Measurements from ENCODE around the gene RAI1.

RAI1 gene

DNA sequence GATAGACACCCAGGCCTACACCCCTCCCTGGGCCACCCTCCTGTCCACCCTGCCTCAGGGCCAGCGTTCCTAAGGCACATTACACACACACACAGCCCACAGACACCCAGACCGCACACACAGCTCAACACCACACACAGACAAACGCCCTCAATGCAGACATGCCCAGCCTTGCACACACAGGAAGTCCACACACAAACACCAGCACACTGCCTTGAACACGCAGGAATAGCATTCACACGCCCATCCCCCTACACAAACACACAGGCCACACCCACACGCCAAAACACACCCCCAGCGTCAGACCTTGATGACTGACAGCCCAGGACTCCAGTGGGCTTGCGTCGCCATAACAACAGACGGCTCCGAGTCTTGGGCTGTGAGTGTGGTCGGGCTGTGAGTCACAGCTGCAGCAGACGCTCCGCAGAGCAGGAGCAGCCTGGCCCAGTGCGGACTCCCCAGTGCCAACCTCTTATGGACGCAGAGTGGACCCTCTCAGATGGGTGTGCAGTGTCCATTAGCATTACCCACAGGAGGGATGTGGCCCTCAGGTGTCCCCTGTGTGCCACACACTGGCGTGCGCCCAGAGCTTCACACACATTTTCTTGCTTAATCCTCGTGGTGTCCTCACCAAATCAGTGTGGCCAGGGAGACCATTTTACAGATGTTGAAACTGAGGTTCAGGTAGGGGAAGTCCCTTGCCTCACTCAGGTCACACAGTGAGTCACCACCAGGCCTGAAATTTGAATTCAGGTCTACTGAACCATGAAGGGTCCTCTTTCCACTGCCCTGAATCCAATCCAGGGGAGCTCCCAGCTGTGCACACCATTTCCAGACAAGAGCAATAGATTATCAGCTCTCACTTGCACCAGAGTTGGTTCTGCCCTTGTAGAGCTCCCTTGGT lies 17.8 kb upstream of the RAI1 start:
- peak overlapping the region in 1 of 2 donors; percentile 10 for H3K4me3 ChIP-seq (ENCODE audit: low read length in 2 of 2)
- H3K27ac ChIP-seq (ENCODE audit: low read depth in 2 of 2, low read length in 2 of 2) = peak overlapping the region in 1 of 2 donors; percentile 17
- H3K27me3 ChIP-seq (ENCODE audit: control insufficient read depth in 2 of 2, insufficient read depth in 2 of 2, low read length in 2 of 2) = no peaks in the 10 kb centered on the region
- H3K9ac ChIP-seq (ENCODE audit: low read depth in 1 of 2, low read length in 2 of 2) = no peak overlapping the region
- H3K4me1 ChIP-seq (ENCODE audit: control insufficient read depth in 2 of 2, insufficient read depth in 2 of 2, low read length in 2 of 2) = peaks cover 6 to 12% of the 10 kb centered on the region in 2 donors
- H3K9me3 ChIP-seq (ENCODE audit: control insufficient read depth in 2 of 2, low read length in 2 of 2) = peaks cover 0 to 4% of the 10 kb centered on the region in 2 donors
- no peaks in the 10 kb centered on the region for H3K36me3 ChIP-seq (ENCODE audit: control insufficient read depth in 2 of 2, insufficient read depth in 2 of 2, low read length in 2 of 2)

DNA sequence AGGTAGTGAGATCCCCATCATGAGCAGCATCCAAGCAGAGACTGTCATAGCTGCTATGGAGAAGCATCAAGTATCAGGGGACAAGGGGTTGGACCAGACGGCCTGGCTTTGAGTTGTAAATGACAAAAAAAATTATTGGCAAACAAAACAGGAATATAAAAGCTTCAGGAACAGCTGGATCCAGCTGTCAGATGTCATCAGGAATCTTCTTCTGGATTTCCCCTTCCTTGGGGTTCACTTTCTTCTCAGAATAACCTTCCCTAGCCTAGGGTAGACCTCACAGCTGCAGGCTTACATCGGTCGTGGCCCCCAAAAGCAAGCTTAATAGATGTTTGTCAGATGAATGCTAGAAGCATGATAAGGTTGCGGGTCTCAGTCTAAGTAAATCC lies 17.2 kb upstream of the RAI1 start:
- Histone ChIP-seq H3K36me3 (ENCODE audit: control insufficient read depth in 2 of 2, insufficient read depth in 2 of 2, low read length in 2 of 2) (no peaks in the 10 kb centered on the region), H3K9ac (ENCODE audit: low read depth in 1 of 2, low read length in 2 of 2) (no peak overlapping the region), H3K4me3 (ENCODE audit: low read length in 2 of 2) (no peak overlapping the region), H3K27me3 (ENCODE audit: control insufficient read depth in 2 of 2, insufficient read depth in 2 of 2, low read length in 2 of 2) (no peaks in the 10 kb centered on the region), H3K4me1 (ENCODE audit: control insufficient read depth in 2 of 2, insufficient read depth in 2 of 2, low read length in 2 of 2) (peaks cover 6 to 13% of the 10 kb centered on the region in 2 donors), H3K9me3 (ENCODE audit: control insufficient read depth in 2 of 2, low read length in 2 of 2) (peaks cover 0 to 4% of the 10 kb centered on the region in 2 donors), H3K27ac (ENCODE audit: low read depth in 2 of 2, low read length in 2 of 2) (no peak overlapping the region)

DNA sequence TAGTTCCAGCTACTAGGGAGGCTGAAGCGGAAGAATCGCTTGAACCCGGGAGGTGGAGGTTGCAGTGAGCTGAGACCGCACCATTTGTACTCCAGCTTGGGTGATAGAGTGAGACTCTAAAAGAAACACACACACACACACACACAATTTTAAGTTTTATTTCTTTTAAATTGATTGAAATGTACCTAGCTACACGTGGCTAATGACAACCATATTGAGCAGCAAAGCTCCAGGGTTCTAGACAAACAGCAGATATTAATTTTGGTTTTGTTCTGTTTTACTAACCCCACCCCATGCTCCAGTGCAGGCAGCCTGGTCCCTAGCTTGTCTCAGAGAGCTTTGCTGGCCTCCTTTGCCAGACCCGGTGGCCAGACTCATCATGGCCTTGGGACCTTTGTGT lies 16.0 kb upstream of the RAI1 start:
- no peak overlapping the region for H3K9ac ChIP-seq (ENCODE audit: low read depth in 1 of 2, low read length in 2 of 2)

DNA sequence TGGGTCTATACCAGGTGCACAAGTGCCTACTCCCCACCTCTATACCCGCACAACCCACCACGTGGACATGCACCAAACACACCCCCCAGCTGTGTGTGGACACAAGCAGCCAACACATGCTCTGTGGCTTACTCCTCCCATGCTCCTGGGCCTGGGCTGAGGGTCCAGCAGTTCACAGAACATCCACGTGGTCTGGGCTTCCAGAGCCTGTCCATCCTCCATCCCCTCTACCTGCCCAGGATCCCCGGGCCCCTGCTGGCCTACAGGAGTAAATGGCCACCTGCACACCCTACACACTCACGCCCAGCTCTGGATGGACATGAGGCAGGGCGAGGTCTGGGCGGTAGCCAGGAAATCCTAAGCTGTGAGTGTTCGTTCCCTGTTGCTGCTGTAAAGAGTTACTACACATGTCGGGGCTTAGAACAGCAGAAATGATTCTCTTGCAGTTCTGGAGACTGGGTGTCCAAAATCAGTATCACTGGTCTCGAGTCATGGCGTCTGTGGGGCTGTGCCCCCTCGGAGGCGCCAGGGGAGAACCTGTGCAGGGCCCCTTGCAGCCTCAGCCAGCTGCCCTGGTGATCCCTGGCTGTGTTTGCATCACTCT lies 15.0 kb upstream of the RAI1 start:
- no peak overlapping the region for H3K27ac ChIP-seq (ENCODE audit: low read depth in 2 of 2, low read length in 2 of 2)
- no peaks in the 10 kb centered on the region for H3K36me3 ChIP-seq (ENCODE audit: control insufficient read depth in 2 of 2, insufficient read depth in 2 of 2, low read length in 2 of 2)
- no peaks in the 10 kb centered on the region for H3K27me3 ChIP-seq (ENCODE audit: control insufficient read depth in 2 of 2, insufficient read depth in 2 of 2, low read length in 2 of 2)
- H3K9me3 ChIP-seq (ENCODE audit: control insufficient read depth in 2 of 2, low read length in 2 of 2) = no peaks in the 10 kb centered on the region
- H3K9ac ChIP-seq (ENCODE audit: low read depth in 1 of 2, low read length in 2 of 2) = no peak overlapping the region
- H3K4me3 ChIP-seq (ENCODE audit: low read length in 2 of 2) = no peak overlapping the region
- peaks cover 8 to 21% of the 10 kb centered on the region in 2 donors for H3K4me1 ChIP-seq (ENCODE audit: control insufficient read depth in 2 of 2, insufficient read depth in 2 of 2, low read length in 2 of 2)

More for the DNA sequence above, 16.0 kb upstream of the RAI1 start:
- Histone ChIP-seq H3K27me3 (ENCODE audit: control insufficient read depth in 2 of 2, insufficient read depth in 2 of 2, low read length in 2 of 2) (no peaks in the 10 kb centered on the region), H3K9me3 (ENCODE audit: control insufficient read depth in 2 of 2, low read length in 2 of 2) (no peaks in the 10 kb centered on the region), H3K27ac (ENCODE audit: low read depth in 2 of 2, low read length in 2 of 2) (no peak overlapping the region), H3K4me3 (ENCODE audit: low read length in 2 of 2) (no peak overlapping the region), H3K36me3 (ENCODE audit: control insufficient read depth in 2 of 2, insufficient read depth in 2 of 2, low read length in 2 of 2) (no peaks in the 10 kb centered on the region), H3K4me1 (ENCODE audit: control insufficient read depth in 2 of 2, insufficient read depth in 2 of 2, low read length in 2 of 2) (peaks cover 6 to 14% of the 10 kb centered on the region in 2 donors)

GRCh38 chr17:17667231-17667630 lies 14.0 kb upstream of the RAI1 start:
- H3K4me3 ChIP-seq (ENCODE audit: low read length in 2 of 2) = no peak overlapping the region
- no peaks in the 10 kb centered on the region for H3K9me3 ChIP-seq (ENCODE audit: control insufficient read depth in 2 of 2, low read length in 2 of 2)
- peaks cover 8 to 21% of the 10 kb centered on the region in 2 donors for H3K4me1 ChIP-seq (ENCODE audit: control insufficient read depth in 2 of 2, insufficient read depth in 2 of 2, low read length in 2 of 2)
- no peak overlapping the region for H3K27ac ChIP-seq (ENCODE audit: low read depth in 2 of 2, low read length in 2 of 2)
- no peak overlapping the region for H3K9ac ChIP-seq (ENCODE audit: low read depth in 1 of 2, low read length in 2 of 2)
- no peaks in the 10 kb centered on the region for H3K36me3 ChIP-seq (ENCODE audit: control insufficient read depth in 2 of 2, insufficient read depth in 2 of 2, low read length in 2 of 2)
- no peaks in the 10 kb centered on the region for H3K27me3 ChIP-seq (ENCODE audit: control insufficient read depth in 2 of 2, insufficient read depth in 2 of 2, low read length in 2 of 2)

GRCh38 chr17:17667947-17668346 lies 13.3 kb upstream of the RAI1 start:
- Histone ChIP-seq H3K27ac (ENCODE audit: low read depth in 2 of 2, low read length in 2 of 2) (peak overlapping the region; percentile 9 to 30), H3K36me3 (ENCODE audit: control insufficient read depth in 2 of 2, insufficient read depth in 2 of 2, low read length in 2 of 2) (no peaks in the 10 kb centered on the region), H3K27me3 (ENCODE audit: control insufficient read depth in 2 of 2, insufficient read depth in 2 of 2, low read length in 2 of 2) (no peaks in the 10 kb centered on the region), H3K4me3 (ENCODE audit: low read length in 2 of 2) (no peak overlapping the region), H3K4me1 (ENCODE audit: control insufficient read depth in 2 of 2, insufficient read depth in 2 of 2, low read length in 2 of 2) (peaks cover 8 to 21% of the 10 kb centered on the region in 2 donors), H3K9me3 (ENCODE audit: control insufficient read depth in 2 of 2, low read length in 2 of 2) (no peaks in the 10 kb centered on the region), H3K9ac (ENCODE audit: low read depth in 1 of 2, low read length in 2 of 2) (no peak overlapping the region)

DNA sequence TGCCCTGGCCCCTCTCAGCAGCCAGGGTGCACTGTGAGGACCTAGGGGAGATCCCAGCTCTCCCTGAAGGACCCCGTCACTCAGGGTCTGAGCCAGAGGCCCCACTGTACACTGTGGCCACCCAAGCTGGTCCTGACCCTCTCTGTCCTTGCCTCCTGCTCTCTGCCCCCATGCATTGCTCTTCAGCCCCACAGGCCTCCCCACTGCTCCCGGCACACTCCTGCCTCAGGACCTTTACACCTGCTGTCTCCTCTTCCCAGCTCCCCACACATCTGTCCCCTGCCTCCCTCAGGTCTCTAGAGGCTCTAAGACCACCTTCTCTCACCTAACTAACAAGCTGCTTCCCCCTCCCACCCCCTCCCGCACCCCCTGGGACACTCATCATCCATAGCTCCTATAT lies 12.9 kb upstream of the RAI1 start:
- Histone ChIP-seq H3K27me3 (ENCODE audit: control insufficient read depth in 2 of 2, insufficient read depth in 2 of 2, low read length in 2 of 2) (no peaks in the 10 kb centered on the region), H3K9me3 (ENCODE audit: control insufficient read depth in 2 of 2, low read length in 2 of 2) (no peaks in the 10 kb centered on the region), H3K36me3 (ENCODE audit: control insufficient read depth in 2 of 2, insufficient read depth in 2 of 2, low read length in 2 of 2) (no peaks in the 10 kb centered on the region), H3K27ac (ENCODE audit: low read depth in 2 of 2, low read length in 2 of 2) (peak overlapping the region; percentile 9 to 30), H3K4me3 (ENCODE audit: low read length in 2 of 2) (no peak overlapping the region), H3K9ac (ENCODE audit: low read depth in 1 of 2, low read length in 2 of 2) (no peak overlapping the region), H3K4me1 (ENCODE audit: control insufficient read depth in 2 of 2, insufficient read depth in 2 of 2, low read length in 2 of 2) (peaks cover 5 to 21% of the 10 kb centered on the region in 2 donors)

DNA sequence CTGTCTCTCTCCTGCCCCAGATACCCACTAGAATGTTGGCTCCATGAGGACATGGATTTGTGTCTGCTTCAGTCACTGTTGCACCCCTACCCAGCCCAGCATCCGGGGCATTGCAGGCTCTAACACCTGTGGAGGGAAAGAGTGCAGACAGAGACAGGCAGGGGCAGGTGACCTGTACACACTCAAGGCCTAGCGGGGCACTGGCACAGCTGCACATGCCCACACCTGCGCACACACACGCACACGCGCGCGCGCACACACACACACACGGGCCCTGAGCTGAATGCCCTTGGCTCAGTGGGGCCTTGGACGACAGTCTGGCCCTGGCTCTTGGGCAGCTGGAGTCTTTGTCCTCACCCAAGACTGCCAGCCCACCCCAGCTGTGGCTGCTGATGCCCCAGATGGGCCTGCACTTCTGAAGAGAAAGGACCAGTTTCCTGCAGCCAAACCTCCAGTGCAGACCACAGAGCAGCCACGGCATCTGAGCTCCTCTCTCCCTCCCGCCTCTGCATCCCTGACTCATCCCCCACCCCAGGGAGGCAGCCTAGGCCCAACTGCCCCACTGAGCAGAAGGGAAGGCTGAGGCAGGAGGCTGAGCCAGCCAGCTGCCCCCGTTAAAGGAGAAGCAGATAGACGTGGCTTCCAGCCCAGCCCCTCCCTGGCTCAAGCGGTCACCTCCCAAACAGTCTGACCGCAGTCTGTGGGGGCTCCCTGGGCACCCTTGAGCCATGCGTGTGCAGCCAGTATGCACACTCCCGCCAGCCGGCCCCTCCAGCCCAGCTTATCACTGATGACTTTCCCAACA lies 12.3 kb upstream of the RAI1 start:
- H3K4me3 ChIP-seq (ENCODE audit: low read length in 2 of 2) = no peak overlapping the region
- no peaks in the 10 kb centered on the region for H3K36me3 ChIP-seq (ENCODE audit: control insufficient read depth in 2 of 2, insufficient read depth in 2 of 2, low read length in 2 of 2)
- no peaks in the 10 kb centered on the region for H3K9me3 ChIP-seq (ENCODE audit: control insufficient read depth in 2 of 2, low read length in 2 of 2)
- H3K9ac ChIP-seq (ENCODE audit: low read depth in 1 of 2, low read length in 2 of 2) = no peak overlapping the region
- no peaks in the 10 kb centered on the region for H3K27me3 ChIP-seq (ENCODE audit: control insufficient read depth in 2 of 2, insufficient read depth in 2 of 2, low read length in 2 of 2)
- H3K4me1 ChIP-seq (ENCODE audit: control insufficient read depth in 2 of 2, insufficient read depth in 2 of 2, low read length in 2 of 2) = peaks cover 2 to 16% of the 10 kb centered on the region in 2 donors
- H3K27ac ChIP-seq (ENCODE audit: low read depth in 2 of 2, low read length in 2 of 2) = no peak overlapping the region

GRCh38 chr17:17669580-17670235 lies 11.6 kb upstream of the RAI1 start:
- Histone ChIP-seq H3K9ac (ENCODE audit: low read depth in 1 of 2, low read length in 2 of 2) (no peak overlapping the region), H3K4me1 (ENCODE audit: control insufficient read depth in 2 of 2, insufficient read depth in 2 of 2, low read length in 2 of 2) (peaks cover 2 to 16% of the 10 kb centered on the region in 2 donors), H3K27ac (ENCODE audit: low read depth in 2 of 2, low read length in 2 of 2) (no peak overlapping the region), H3K27me3 (ENCODE audit: control insufficient read depth in 2 of 2, insufficient read depth in 2 of 2, low read length in 2 of 2) (no peaks in the 10 kb centered on the region), H3K9me3 (ENCODE audit: control insufficient read depth in 2 of 2, low read length in 2 of 2) (no peaks in the 10 kb centered on the region), H3K4me3 (ENCODE audit: low read length in 2 of 2) (no peak overlapping the region), H3K36me3 (ENCODE audit: control insufficient read depth in 2 of 2, insufficient read depth in 2 of 2, low read length in 2 of 2) (no peaks in the 10 kb centered on the region)
